Erythroblast (primary cell): Measurements from ENCODE around the gene TUBB.

Source experiments
- GATA1 ChIP-seq: IDR thresholded peaks from 2 replicates; pipeline ENCODE4 v1.6.1; 2011; ENCODE audit warnings: low read depth, mild to moderate bottlenecking, control low read depth, low read length, moderate library complexity
- POLR2A ChIP-seq: IDR thresholded peaks from 2 replicates; pipeline ENCODE4 v1.6.1; 2011; ENCODE audit warnings: mild to moderate bottlenecking, low read length

GRCh38 chr6:30687659-30688431 lies 32.3 kb upstream of the TUBB start:
- peak; percentile 1 for TF ChIP-seq POLR2A
- no peak for TF ChIP-seq GATA1
